ENCODE measurements around the gene MYO7B. TPM values are rescaled to one million over a fixed set of nuclear protein-coding genes. Genes with fewer than 3 reads are reported as not detected.

MYO7B gene
- total RNA-seq, 2 donors from 2014 or later, result 0.52 to 0.67 TPM

GRCh38 chr2:127650041-127650784 is 114.7 kb downstream of the MYO7B start:
- Histone ChIP-seq H3K4me3 (no peak overlapping the region), H3K9me3 (no peaks in the 10 kb centered on the region), H3K27me3 (no peaks in the 10 kb centered on the region), H3K4me1 (peaks cover 0 to 90% of the 10 kb centered on the region in 2 donors), H3K27ac (peak overlapping the region; percentile 82 to 88), H3K36me3 (peaks cover 58% of the 10 kb centered on the region)
- peak in 1 of 2 donors; percentile 7 for TF ChIP-seq CTCF (IDR thresholded peaks at IDR 0.05)
- DNase-seq (ENCODE audit: low spot score), result no peak

- Histone ChIP-seq H3K27ac (peak overlapping the region; percentile 82 to 88), H3K4me1 (peaks cover 0 to 97% of the 10 kb centered on the region in 2 donors), H3K4me3 (no peak overlapping the region), H3K27me3 (no peaks in the 10 kb centered on the region), H3K9me3 (no peaks in the 10 kb centered on the region), H3K36me3 (peaks cover 55% of the 10 kb centered on the region)
- TF ChIP-seq CTCF (IDR thresholded peaks at IDR 0.05), result no peak
- no peak for DNase-seq (ENCODE audit: low spot score)
Measured at GRCh38 chr2:127650785-127651380, 115.4 kb downstream of the MYO7B start.

GRCh38 chr2:127651381-127651809 is 115.9 kb downstream of the MYO7B start:
- no peak for DNase-seq (ENCODE audit: low spot score)
- Histone ChIP-seq H3K4me1 (peaks cover 0 to 97% of the 10 kb centered on the region in 2 donors), H3K27me3 (no peaks in the 10 kb centered on the region), H3K9me3 (no peaks in the 10 kb centered on the region), H3K36me3 (peaks cover 53% of the 10 kb centered on the region), H3K27ac (peak overlapping the region; percentile 82 to 88), H3K4me3 (no peak overlapping the region)
- TF ChIP-seq CTCF (IDR thresholded peaks at IDR 0.05), result no peak

GRCh38 chr2:127651971-127652550 is 116.6 kb downstream of the MYO7B start:
- H3K36me3 ChIP-seq, result peaks cover 55% of the 10 kb centered on the region
- no peaks in the 10 kb centered on the region for H3K27me3 ChIP-seq
- H3K9me3 ChIP-seq, result no peaks in the 10 kb centered on the region
- H3K27ac ChIP-seq, result peak overlapping the region; percentile 82 to 88
- no peak overlapping the region for H3K4me3 ChIP-seq
- DNase-seq (ENCODE audit: low spot score), result peak; percentile 89
- peaks cover 0 to 97% of the 10 kb centered on the region in 2 donors for H3K4me1 ChIP-seq
- TF ChIP-seq CTCF (IDR thresholded peaks at IDR 0.05), result no peak

- no peak overlapping the region for H3K4me3 ChIP-seq
- DNase-seq (ENCODE audit: low spot score), result no peak
- peaks cover 0 to 97% of the 10 kb centered on the region in 2 donors for H3K4me1 ChIP-seq
- H3K36me3 ChIP-seq, result peaks cover 63% of the 10 kb centered on the region
- H3K9me3 ChIP-seq, result no peaks in the 10 kb centered on the region
- TF ChIP-seq CTCF (IDR thresholded peaks at IDR 0.05), result no peak
- peak overlapping the region; percentile 82 to 88 for H3K27ac ChIP-seq
- no peaks in the 10 kb centered on the region for H3K27me3 ChIP-seq
Measured at GRCh38 chr2:127652786-127653357, 117.4 kb downstream of the MYO7B start.

Data from right atrium auricular region (tissue), 2 donors.